MCF 10A (cell line): ENCODE data around the gene PBX3. TPM values are rescaled to one million over a fixed set of nuclear protein-coding genes. Genes with fewer than 3 reads are reported as not detected.

Source experiments
- BruUV-seq: library from RNA; stranded (reverse); fragments of 400-500 nt; replicated peaks from 2 replicates; lab custom pipeline; 2021; lab: Mats Ljungman, UMichigan
- CTCF ChIA-PET: fragments of 300-600 bp; sonication (Branson Sonifier 250); formaldehyde crosslinking; extraction: SDS; loops from one replicate; lab custom pipeline; 2021; ENCODE audit warnings: antibody characterized with exemption, inconsistent platforms; lab: Yijun Ruan, JAX
- POLR2A ChIA-PET: fragments of 300-600, 350-650 bp; sonication (Branson Sonifier 250); formaldehyde crosslinking; extraction: SDS; loops from one replicate; lab custom pipeline; 2020; ENCODE audit warnings: antibody characterized with exemption, inconsistent platforms; lab: Yijun Ruan, JAX
- DNase-seq: peaks from one replicate; pipeline ENCODE4 v3.0.0-alpha.2; 2018; ENCODE audit not compliant: unreplicated experiment
- H3K27ac Mint-ChIP-seq: one replicate; pipeline ENCODE4 v1.8.0; 2022; ENCODE audit warnings: mild to moderate bottlenecking, low read depth, mixed read lengths; ENCODE audit not compliant: unreplicated experiment
- H3K27me3 Mint-ChIP-seq: one replicate; pipeline ENCODE4 v1.8.0; 2022; ENCODE audit warnings: mixed read lengths; ENCODE audit not compliant: insufficient read depth, unreplicated experiment
- H3K36me3 Mint-ChIP-seq: one replicate; pipeline ENCODE4 v1.8.0; 2022; ENCODE audit warnings: mild to moderate bottlenecking, moderate library complexity, mixed read lengths; ENCODE audit not compliant: insufficient read depth, unreplicated experiment
- H3K4me1 Mint-ChIP-seq: one replicate; pipeline ENCODE4 v1.8.0; 2022; ENCODE audit warnings: mixed read lengths; ENCODE audit not compliant: insufficient read depth, unreplicated experiment
- H3K4me3 Mint-ChIP-seq: one replicate; pipeline ENCODE4 v1.8.0; 2022; ENCODE audit warnings: mild to moderate bottlenecking, moderate library complexity, mixed read lengths; ENCODE audit not compliant: unreplicated experiment
- H3K9me3 Mint-ChIP-seq: one replicate; pipeline ENCODE4 v1.8.0; 2022; ENCODE audit warnings: mixed read lengths; ENCODE audit not compliant: unreplicated experiment
- CTCF ChIP-seq: fragments of 200-600 bp; IDR thresholded peaks from one replicate; pipeline ENCODE4 v1.8.0; 2022; ENCODE audit warnings: antibody characterized with exemption, mild to moderate bottlenecking; ENCODE audit not compliant: unreplicated experiment
- intact Hi-C: fragments of 100-400 bp; cut with micrococcal nuclease; formaldehyde crosslinking; loops from 2 replicates; pipeline ENCODE4 v1.14.1; 2022
- total RNA-seq: library from RNA; stranded (reverse); gene quantifications from 2 replicates; pipeline ENCODE4 v1.2.3, GENCODE V29; 2022

PBX3 gene
- total RNA-seq, 1 experiment from 2014 or later = 17.5 TPM

- no peak for TF ChIP-seq CTCF
- no peaks in the 10 kb centered on the region for H3K27me3 Mint-ChIP-seq
- DNase-seq = no peak
- CTCF ChIA-PET = no interaction called here
- H3K4me1 Mint-ChIP-seq = peaks cover 11% of the 10 kb centered on the region
- no peaks in the 10 kb centered on the region for H3K9me3 Mint-ChIP-seq
- intact Hi-C loops = loop anchor here (5.0 kb wide), 1 partner anchor 138 kb away; the partner anchor contains the start of gene PBX3
- POLR2A ChIA-PET = interaction anchor here (1.0 to 2.3 kb wide), 2 partner anchors 16 to 131 kb away, joined by 3 to 8 read pairs; no protein-coding TSS in a partner anchor
- BruUV-seq = no TSS peak
- H3K4me3 Mint-ChIP-seq = no peak overlapping the region
- H3K27ac Mint-ChIP-seq = no peak overlapping the region
- no peaks in the 10 kb centered on the region for H3K36me3 Mint-ChIP-seq
Measured at GRCh38 chr9:125885405-125886034, 138.3 kb downstream of the PBX3 start.

GRCh38 chr9:125886365-125886764 is 139.2 kb downstream of the PBX3 start:
- DNase-seq = no peak
- intact Hi-C loops = loop anchor here (5.0 kb wide), 1 partner anchor 139 kb away; the partner anchor contains the start of gene PBX3
- ChIA-PET POLR2A (interaction anchor here (0.7 to 2.3 kb wide), 6 partner anchors 17 to 140 kb away, joined by 3 to 8 read pairs (median 3); no protein-coding TSS in a partner anchor), CTCF (no interaction called here)
- H3K36me3 Mint-ChIP-seq = no peaks in the 10 kb centered on the region
- no peaks in the 10 kb centered on the region for H3K9me3 Mint-ChIP-seq
- H3K4me1 Mint-ChIP-seq = peaks cover 11% of the 10 kb centered on the region
- no peaks in the 10 kb centered on the region for H3K27me3 Mint-ChIP-seq
- H3K27ac Mint-ChIP-seq = no peak overlapping the region
- TF ChIP-seq CTCF = no peak
- no TSS peak for BruUV-seq
- no peak overlapping the region for H3K4me3 Mint-ChIP-seq

- Mint-ChIP-seq H3K27me3 (no peaks in the 10 kb centered on the region), H3K4me1 (peaks cover 11% of the 10 kb centered on the region), H3K4me3 (no peak overlapping the region), H3K9me3 (no peaks in the 10 kb centered on the region), H3K27ac (no peak overlapping the region), H3K36me3 (no peaks in the 10 kb centered on the region)
- ChIA-PET POLR2A (interaction anchor here (0.8 to 2.3 kb wide), 7 partner anchors 17 to 1026 kb away, joined by 3 to 8 read pairs (median 3); no protein-coding TSS in a partner anchor), CTCF (interaction anchor here (0.7 kb wide), 1 partner anchor 184 kb away, joined by 3 read pairs; no protein-coding TSS in a partner anchor)
- peak; percentile 54 for DNase-seq
- no peak for TF ChIP-seq CTCF
- no TSS peak for BruUV-seq
- intact Hi-C loops = loop anchor here (5.0 kb wide), 1 partner anchor 140 kb away; the partner anchor contains the start of gene PBX3
Measured at GRCh38 chr9:125887172-125887571, 140.0 kb downstream of the PBX3 start.

GRCh38 chr9:125888211-125888610 is 141.0 kb downstream of the PBX3 start:
- Mint-ChIP-seq H3K27ac (no peak overlapping the region), H3K36me3 (no peaks in the 10 kb centered on the region), H3K4me1 (peaks cover 11% of the 10 kb centered on the region), H3K27me3 (no peaks in the 10 kb centered on the region), H3K4me3 (no peak overlapping the region), H3K9me3 (no peaks in the 10 kb centered on the region)
- no peak for TF ChIP-seq CTCF
- DNase-seq = no peak
- POLR2A ChIA-PET = interaction anchor here (0.8 to 2.3 kb wide), 4 partner anchors 9 to 140 kb away, joined by 3 to 8 read pairs (median 4); no protein-coding TSS in a partner anchor
- intact Hi-C loops = loop anchor here (5.0 kb wide), 1 partner anchor 141 kb away; the partner anchor contains the start of gene PBX3
- CTCF ChIA-PET = interaction anchor here (0.9 kb wide), 1 partner anchor 11 kb away, joined by 3 read pairs; no protein-coding TSS in a partner anchor
- BruUV-seq = no TSS peak
